GM18861 (cell line): ENCODE data around the gene WSCD1.

ENCODE experiments used
- ATAC-seq: cut with Tn5 transposase; IDR thresholded peaks from one replicate; pipeline ENCODE4 v1.9.1; 2021; ENCODE audit not compliant: unreplicated experiment

WSCD1 gene

GRCh38 chr17:6147042-6147441 lies 76.9 kb downstream of the WSCD1 start:
- ATAC-seq = no peak

- no peak for ATAC-seq
Observed at GRCh38 chr17:6153375-6153774, 83.2 kb downstream of the WSCD1 start.

GRCh38 chr17:6157716-6158115 lies 87.5 kb downstream of the WSCD1 start:
- no peak for ATAC-seq

- no peak for ATAC-seq
Observed at GRCh38 chr17:6159541-6160231, 89.5 kb downstream of the WSCD1 start.

GRCh38 chr17:6160232-6160555 lies 90.0 kb downstream of the WSCD1 start:
- ATAC-seq = no peak

- no peak for ATAC-seq
Observed at GRCh38 chr17:6160911-6161855, 91.0 kb downstream of the WSCD1 start.

- ATAC-seq = no peak
Observed at GRCh38 chr17:6162216-6162615, 92.0 kb downstream of the WSCD1 start.

GRCh38 chr17:6162892-6163291 lies 92.7 kb downstream of the WSCD1 start:
- ATAC-seq = no peak

GRCh38 chr17:6163612-6164333 lies 93.6 kb downstream of the WSCD1 start:
- no peak for ATAC-seq

GRCh38 chr17:6164996-6165395 lies 94.8 kb downstream of the WSCD1 start:
- ATAC-seq = no peak

- no peak for ATAC-seq
Observed at GRCh38 chr17:6165806-6166205, 95.6 kb downstream of the WSCD1 start.

GRCh38 chr17:6166492-6167179 lies 96.5 kb downstream of the WSCD1 start:
- no peak for ATAC-seq

GRCh38 chr17:6168296-6168695 lies 98.1 kb downstream of the WSCD1 start:
- ATAC-seq = no peak

GRCh38 chr17:6170349-6170748 lies 100.2 kb downstream of the WSCD1 start:
- ATAC-seq = no peak

- no peak for ATAC-seq
Observed at GRCh38 chr17:6172642-6173330, 102.6 kb downstream of the WSCD1 start.

- no peak for ATAC-seq
Observed at GRCh38 chr17:6173653-6174052, 103.5 kb downstream of the WSCD1 start.
